DND-41 (cell line): ENCODE results near the gene IGLL5.

ENCODE experiments used
- ATAC-seq: fragments of 200-7000 bp; cut with Tn5 transposase; 3 replicates; pipeline ENCODE4 v1.9.1; 2021; ENCODE audit warnings: low read depth; ENCODE audit not compliant: insufficient read depth
- DNase-seq: peaks from one replicate; pipeline ENCODE4 v3.0.0-alpha.2; 2020
- H2AFZ ChIP-seq: 2 replicates; pipeline ENCODE4 v1.6.0; 2012; ENCODE audit warnings: low read depth, low read length
- H3K27ac ChIP-seq: 2 replicates; pipeline ENCODE4 v1.5.1; 2012; ENCODE audit warnings: low read length, inconsistent platforms
- H3K27me3 ChIP-seq: fragments of 200-600 bp; sonication (generic); 2 replicates; pipeline ENCODE4 v1.6.0; 2012; ENCODE audit warnings: low read length, mild to moderate bottlenecking, inconsistent platforms; ENCODE audit not compliant: insufficient read depth, poor library complexity
- H3K36me3 ChIP-seq: 2 replicates; pipeline ENCODE4 v1.5.1; 2012; ENCODE audit warnings: low read length, inconsistent platforms; ENCODE audit not compliant: insufficient read depth
- H3K4me1 ChIP-seq: 2 replicates; pipeline ENCODE4 v1.5.1; 2012; ENCODE audit warnings: mild to moderate bottlenecking, low read length; ENCODE audit not compliant: insufficient read depth
- H3K4me2 ChIP-seq: 2 replicates; pipeline ENCODE4 v1.6.0; 2012; ENCODE audit warnings: mild to moderate bottlenecking, moderate library complexity, low read length, inconsistent platforms; ENCODE audit not compliant: insufficient read depth
- H3K4me3 ChIP-seq, 2 experiments: fragments of 200-600 bp in 1 of 2; shearing (Covaris generic) in 1 of 2; 2 replicates each; pipeline ENCODE4 v1.5.1; 2012 to 2016; ENCODE audit warnings: inconsistent platforms in 2 of 2, low read length in 2 of 2, mild to moderate bottlenecking in 2 of 2, low read depth in 1 of 2, moderate library complexity in 1 of 2
- H3K79me2 ChIP-seq: 2 replicates; pipeline ENCODE4 v1.6.0; 2012; ENCODE audit warnings: low read length, inconsistent platforms; ENCODE audit not compliant: insufficient read depth
- H3K9ac ChIP-seq: 2 replicates; pipeline ENCODE4 v1.6.0; 2012; ENCODE audit warnings: low read depth, mild to moderate bottlenecking, inconsistent platforms, low read length, moderate library complexity
- H3K9me3 ChIP-seq: 2 replicates; pipeline ENCODE4 v1.5.1; 2012; ENCODE audit warnings: low read length, moderate library complexity, mild to moderate bottlenecking, inconsistent platforms; ENCODE audit not compliant: insufficient read depth, severe bottlenecking
- H4K20me1 ChIP-seq: 2 replicates; pipeline ENCODE4 v1.6.0; 2012; ENCODE audit warnings: low read length; ENCODE audit not compliant: insufficient read depth
- CTCF ChIP-seq: IDR thresholded peaks from 2 replicates; pipeline ENCODE4 v1.5.1; 2012; ENCODE audit warnings: borderline replicate concordance, low read length, moderate library complexity, mild to moderate bottlenecking; ENCODE audit not compliant: poor library complexity, severe bottlenecking; ENCODE audit errors: extremely low read depth
- EZH2 ChIP-seq: IDR thresholded peaks from 3 replicates; pipeline ENCODE4 v1.6.1; 2012; ENCODE audit warnings: borderline replicate concordance, low read depth, mild to moderate bottlenecking, moderate library complexity, low read length, inconsistent platforms; ENCODE audit not compliant: severe bottlenecking

Gene IGLL5

DNA sequence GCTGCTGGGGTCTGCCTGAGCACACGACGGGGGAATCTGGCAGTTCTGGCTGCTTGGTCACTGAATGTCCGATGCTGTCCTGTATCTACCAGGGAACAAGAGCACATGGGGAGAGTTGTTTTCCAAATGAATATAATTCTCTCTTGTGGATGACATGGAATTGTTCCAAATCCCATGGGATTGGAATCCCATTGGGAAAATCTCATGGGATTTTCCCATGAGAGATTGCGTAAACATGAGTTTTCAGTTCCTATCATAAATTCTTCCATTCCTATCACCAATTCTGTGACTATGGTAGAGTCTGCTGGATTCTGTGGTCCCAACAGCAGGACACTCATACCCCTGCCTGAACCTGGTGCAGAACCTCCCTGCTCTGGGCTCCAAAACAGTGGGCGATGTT is 35.6 kb upstream of the IGLL5 start:
- DNase-seq (no peak), ATAC-seq (no peak)
- Histone ChIP-seq H4K20me1 (no peaks in the 10 kb centered on the region), H3K9ac (no peak overlapping the region), H3K4me2 (no peak overlapping the region), H3K79me2 (no peaks in the 10 kb centered on the region), H3K4me3 (no peak overlapping the region), H3K27ac (no peak overlapping the region), H3K4me1 (peaks cover 33% of the 10 kb centered on the region), H3K27me3 (no peaks in the 10 kb centered on the region), H2AFZ (no peak overlapping the region), H3K36me3 (no peaks in the 10 kb centered on the region), H3K9me3 (no peaks in the 10 kb centered on the region)
- TF ChIP-seq CTCF (no peak), EZH2 (no peak)

- H3K79me2 ChIP-seq = no peaks in the 10 kb centered on the region
- no peak overlapping the region for H3K27ac ChIP-seq
- TF ChIP-seq EZH2 = no peak
- TF ChIP-seq CTCF = no peak
- H3K4me1 ChIP-seq = peaks cover 30% of the 10 kb centered on the region
- no peaks in the 10 kb centered on the region for H4K20me1 ChIP-seq
- H3K27me3 ChIP-seq = no peaks in the 10 kb centered on the region
- no peak overlapping the region for H3K4me3 ChIP-seq
- no peak for ATAC-seq
- no peaks in the 10 kb centered on the region for H3K36me3 ChIP-seq
- no peak overlapping the region for H3K9ac ChIP-seq
- no peak overlapping the region for H3K4me2 ChIP-seq
- no peak overlapping the region for H2AFZ ChIP-seq
- DNase-seq = no peak
- H3K9me3 ChIP-seq = no peaks in the 10 kb centered on the region
Observed at GRCh38 chr22:22853713-22854112, 33.9 kb upstream of the IGLL5 start.

DNA sequence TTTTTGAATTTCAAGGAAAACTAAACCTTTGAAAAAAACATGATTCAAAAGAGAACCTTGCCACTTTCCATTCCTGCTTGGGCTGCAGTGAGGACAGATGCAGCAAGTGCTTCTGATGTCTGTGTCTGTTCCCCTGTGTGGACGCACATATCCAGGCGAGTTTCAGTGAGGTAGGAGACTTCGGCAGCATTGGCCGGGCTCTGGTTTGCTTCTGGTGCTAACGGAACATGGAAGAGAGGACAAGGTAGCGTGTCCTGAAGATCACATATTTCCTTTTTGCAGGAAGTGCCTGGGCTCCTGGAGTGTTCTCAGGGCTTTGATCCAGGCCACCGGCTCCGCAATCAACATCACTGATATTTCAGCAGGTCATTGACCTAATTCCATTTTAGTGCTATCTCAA is 33.1 kb upstream of the IGLL5 start:
- H3K36me3 ChIP-seq = no peaks in the 10 kb centered on the region
- TF ChIP-seq CTCF (no peak), EZH2 (no peak)
- H2AFZ ChIP-seq = no peak overlapping the region
- H4K20me1 ChIP-seq = no peaks in the 10 kb centered on the region
- H3K9me3 ChIP-seq = no peaks in the 10 kb centered on the region
- no peak overlapping the region for H3K4me2 ChIP-seq
- H3K79me2 ChIP-seq = no peaks in the 10 kb centered on the region
- no peak overlapping the region for H3K9ac ChIP-seq
- H3K27me3 ChIP-seq = no peaks in the 10 kb centered on the region
- no peak overlapping the region for H3K27ac ChIP-seq
- ATAC-seq (no peak), DNase-seq (no peak)
- no peak overlapping the region for H3K4me3 ChIP-seq
- H3K4me1 ChIP-seq = peaks cover 22% of the 10 kb centered on the region

GRCh38 chr22:22855085-22855484 is 32.5 kb upstream of the IGLL5 start:
- no peak overlapping the region for H3K4me2 ChIP-seq
- no peaks in the 10 kb centered on the region for H4K20me1 ChIP-seq
- H3K27ac ChIP-seq = peak overlapping the region; percentile 60; the same call in 1 of the 2 replicates
- no peak for DNase-seq
- peaks cover 16% of the 10 kb centered on the region for H3K4me1 ChIP-seq
- TF ChIP-seq EZH2 = no peak
- no peak for TF ChIP-seq CTCF
- no peaks in the 10 kb centered on the region for H3K27me3 ChIP-seq
- no peaks in the 10 kb centered on the region for H3K9me3 ChIP-seq
- no peak overlapping the region for H2AFZ ChIP-seq
- H3K79me2 ChIP-seq = no peaks in the 10 kb centered on the region
- no peak for ATAC-seq
- H3K4me3 ChIP-seq = no peak overlapping the region
- H3K36me3 ChIP-seq = no peaks in the 10 kb centered on the region
- H3K9ac ChIP-seq = no peak overlapping the region
